SK-N-SH treated with all-trans-retinoic acid at 6 μM for 48 hours (cell line): ENCODE results near the gene KIRREL3.
A peak's percentile ranks its signal among the peaks of the same experiment; 100 is the strongest.

Source experiments
- ATAC-seq: fragments of 200-7000 bp; cut with Tn5 transposase; 3 replicates; pipeline ENCODE4 v1.9.1; 2020; ENCODE audit warnings: mild to moderate bottlenecking, moderate library complexity
- ARNTL ChIP-seq: fragments of 450-650 bp; formaldehyde crosslinking; IDR thresholded peaks from 2 replicates; pipeline ENCODE4 v1.5.0; 2020; ENCODE audit warnings: low read depth, mild to moderate bottlenecking, moderate library complexity, borderline replicate concordance
- BACH2 ChIP-seq: fragments of 250-450 bp; sonication (Bioruptor Pico); IDR thresholded peaks from 2 replicates; pipeline ENCODE4 v1.9.0; 2021; ENCODE audit warnings: mild to moderate bottlenecking, borderline replicate concordance
- CREB5 ChIP-seq: fragments of 250-450 bp; sonication (Bioruptor Pico); IDR thresholded peaks from 2 replicates; pipeline ENCODE4 v1.5.1; 2020; ENCODE audit warnings: low read depth, mild to moderate bottlenecking, moderate library complexity
- CSDC2 ChIP-seq: fragments of 250-450 bp; sonication (Bioruptor Pico); IDR thresholded peaks from 2 replicates; pipeline ENCODE4 v1.5.0; 2020; ENCODE audit warnings: mild to moderate bottlenecking, moderate library complexity
- CSRNP3 ChIP-seq: fragments of 250-450 bp; sonication (Bioruptor Pico); IDR thresholded peaks from 2 replicates; pipeline ENCODE4 v1.5.1; 2021; ENCODE audit warnings: mild to moderate bottlenecking, moderate library complexity
- ESRRG ChIP-seq: fragments of 250-450 bp; sonication (Bioruptor Pico); IDR thresholded peaks from 2 replicates; pipeline ENCODE4 v1.6.1; 2021; ENCODE audit warnings: mild to moderate bottlenecking
- GLIS3 ChIP-seq: fragments of 250-450 bp; sonication (Bioruptor Pico); IDR thresholded peaks from 2 replicates; pipeline ENCODE4 v1.5.0; 2020; ENCODE audit warnings: mild to moderate bottlenecking, moderate library complexity
- OSR1 ChIP-seq: fragments of 250-450 bp; sonication (Bioruptor Pico); IDR thresholded peaks from 2 replicates; pipeline ENCODE4 v1.8.0; 2022; ENCODE audit warnings: moderate library complexity, mild to moderate bottlenecking, inconsistent platforms
- PATZ1 ChIP-seq: fragments of 250-450 bp; sonication (Bioruptor Pico); IDR thresholded peaks from 2 replicates; pipeline ENCODE4 v1.8.0; 2020; ENCODE audit warnings: mild to moderate bottlenecking, moderate library complexity, borderline replicate concordance
- POU6F1 ChIP-seq: fragments of 250-450 bp; sonication (Bioruptor Pico); IDR thresholded peaks from 2 replicates; pipeline ENCODE4 v1.8.0; 2021; ENCODE audit warnings: low read depth, mild to moderate bottlenecking, moderate library complexity, borderline replicate concordance
- RARB ChIP-seq: fragments of 250-450 bp; sonication (Bioruptor Pico); IDR thresholded peaks from 2 replicates; pipeline ENCODE4 v1.8.0; 2021; ENCODE audit warnings: mild to moderate bottlenecking, moderate library complexity
- SNAI2 ChIP-seq: fragments of 250-450 bp; sonication (Bioruptor Pico); IDR thresholded peaks from 2 replicates; pipeline ENCODE4 v1.5.0; 2020; ENCODE audit warnings: mild to moderate bottlenecking, moderate library complexity
- TCF4 ChIP-seq: fragments of 250-450 bp; sonication (Bioruptor Pico); IDR thresholded peaks from 2 replicates; pipeline ENCODE4 v1.8.0; 2021; ENCODE audit warnings: mild to moderate bottlenecking, moderate library complexity, borderline replicate concordance
- TOX ChIP-seq: fragments of 250-450 bp; sonication (Bioruptor Pico); IDR thresholded peaks from 2 replicates; pipeline ENCODE4 v1.8.0; 2021; ENCODE audit warnings: mild to moderate bottlenecking, moderate library complexity, borderline replicate concordance
- TSHZ2 ChIP-seq: fragments of 250-450 bp; sonication (Bioruptor Pico); IDR thresholded peaks from 2 replicates; pipeline ENCODE4 v1.5.0; 2020; ENCODE audit warnings: mild to moderate bottlenecking, moderate library complexity
- ZC3H10 ChIP-seq: fragments of 250-450 bp; sonication (Bioruptor Pico); IDR thresholded peaks from 2 replicates; pipeline ENCODE4 v1.5.1; 2021; ENCODE audit warnings: mild to moderate bottlenecking, moderate library complexity
- ZFP3 ChIP-seq: fragments of 250-450 bp; sonication (Bioruptor Pico); IDR thresholded peaks from 2 replicates; pipeline ENCODE4 v1.5.0; 2020; ENCODE audit warnings: mild to moderate bottlenecking, moderate library complexity
- ZFP30 ChIP-seq: fragments of 450-650 bp; formaldehyde crosslinking; IDR thresholded peaks from 2 replicates; pipeline ENCODE4 v1.5.0; 2022; ENCODE audit warnings: mild to moderate bottlenecking, moderate library complexity
- ZNF565 ChIP-seq: fragments of 450-650 bp; formaldehyde crosslinking; conservative IDR thresholded peaks from 2 replicates; pipeline ENCODE4 v1.5.0; 2020; ENCODE audit warnings: low read depth, mild to moderate bottlenecking, moderate library complexity
- ZNF70 ChIP-seq: fragments of 450-650 bp; formaldehyde crosslinking; IDR thresholded peaks from 2 replicates; pipeline ENCODE4 v1.5.0; 2020; ENCODE audit warnings: mild to moderate bottlenecking, moderate library complexity
- ZNF8 ChIP-seq: fragments of 450-650 bp; formaldehyde crosslinking; IDR thresholded peaks from 2 replicates; pipeline ENCODE4 v1.5.0; 2020; ENCODE audit warnings: mild to moderate bottlenecking, moderate library complexity

KIRREL3 gene

GRCh38 chr11:126703662-126704061 lies 296.9 kb downstream of the KIRREL3 start:
- TF ChIP-seq ZNF70 = no peak
- no peak for TF ChIP-seq POU6F1
- TF ChIP-seq GLIS3 (CRISPR knock-in tag) = no peak
- no peak for TF ChIP-seq ZFP30
- TF ChIP-seq OSR1 = no peak
- no peak for TF ChIP-seq ARNTL (CRISPR knock-in tag)
- TF ChIP-seq ZNF565 (CRISPR knock-in tag) = no peak
- TF ChIP-seq ZNF8 (CRISPR knock-in tag) = no peak
- TF ChIP-seq CSRNP3 (CRISPR knock-in tag) = no peak
- TF ChIP-seq CREB5 (CRISPR knock-in tag) = no peak
- no peak for TF ChIP-seq TSHZ2 (CRISPR knock-in tag)
- TF ChIP-seq ZC3H10 (CRISPR knock-in tag) = no peak
- no peak for TF ChIP-seq ESRRG (CRISPR knock-in tag)
- peak; percentile 78 for ATAC-seq

GRCh38 chr11:126702987-126703386 lies 297.6 kb downstream of the KIRREL3 start:
- TF ChIP-seq RARB (CRISPR knock-in tag) = no peak
- TF ChIP-seq TOX (CRISPR knock-in tag) = no peak
- TF ChIP-seq CREB5 (CRISPR knock-in tag) = no peak
- no peak for TF ChIP-seq POU6F1
- no peak for TF ChIP-seq SNAI2 (CRISPR knock-in tag)
- no peak for TF ChIP-seq ARNTL (CRISPR knock-in tag)
- TF ChIP-seq GLIS3 (CRISPR knock-in tag) = no peak
- no peak for TF ChIP-seq CSDC2 (CRISPR knock-in tag)
- no peak for TF ChIP-seq ZC3H10 (CRISPR knock-in tag)
- no peak for TF ChIP-seq ZNF565 (CRISPR knock-in tag)
- TF ChIP-seq BACH2 = no peak
- TF ChIP-seq ZFP3 (CRISPR knock-in tag) = no peak
- TF ChIP-seq ZNF70 = no peak
- TF ChIP-seq, all 23 proteins: peak for 0
- peak; percentile 76 for ATAC-seq

- no peak for ATAC-seq
- no peak for TF ChIP-seq ZC3H10 (CRISPR knock-in tag)
- no peak for TF ChIP-seq ESRRG (CRISPR knock-in tag)
- TF ChIP-seq BACH2 = no peak
- TF ChIP-seq ZNF8 (CRISPR knock-in tag) = no peak
- TF ChIP-seq ZFP30 = no peak
- TF ChIP-seq GLIS3 (CRISPR knock-in tag) = no peak
- TF ChIP-seq OSR1 = no peak
- TF ChIP-seq SNAI2 (CRISPR knock-in tag) = no peak
- TF ChIP-seq POU6F1 = no peak
- no peak for TF ChIP-seq TCF4
- TF ChIP-seq CSRNP3 (CRISPR knock-in tag) = no peak
- no peak for TF ChIP-seq PATZ1 (CRISPR knock-in tag)
Measured at GRCh38 chr11:126702165-126702720, 298.3 kb downstream of the KIRREL3 start.
